ENCODE results near the gene ERN2. TPM values are rescaled to one million over a fixed set of nuclear protein-coding genes. Genes with fewer than 3 reads are reported as not detected.

ERN2 gene
- 0.03 TPM in 1 of 5 replicates, not detected in the others for total RNA-seq (2022; extraction: Qiagen RNA extraction; ENCODE audit: low read depth)

DNA sequence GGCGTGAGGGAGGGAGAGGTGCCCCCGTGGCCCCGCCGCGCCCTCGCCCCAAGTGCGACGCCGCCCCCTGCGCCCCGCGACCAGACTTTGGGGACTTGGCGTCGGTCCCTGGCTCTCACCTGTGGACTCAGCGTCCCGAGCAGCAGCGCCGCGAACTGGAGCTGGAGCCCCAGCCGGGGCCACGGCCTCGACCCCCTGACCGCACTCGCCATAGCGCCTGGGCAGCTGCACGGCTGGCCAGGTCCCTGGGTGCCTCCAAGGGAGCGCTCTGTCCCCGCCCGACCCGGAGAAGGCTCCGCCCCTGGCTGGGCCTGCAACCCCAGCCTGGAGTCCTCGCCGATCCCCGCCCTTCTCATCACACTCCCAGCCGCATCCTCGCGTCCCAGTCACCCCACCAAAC is at the start of gene ERN2:
ERN2 (minus strand) TSS at position 247 of the 400 bp plus-strand sequence; CDS start at position 212, 35 bp downstream.

GRCh38 chr16:23754594-23755483 is 41.8 kb upstream of the ERN2 start, which contains the start of gene CHP2:
Gene CHP2, plus strand, starts transcription at chr16:23755026. Its CDS starts 24 bp downstream, at chr16:23755050.

GRCh38 chr16:23678430-23679273 is 34.4 kb downstream of the ERN2 start, which contains the start of gene PLK1:
Gene PLK1, plus strand, starts transcription at chr16:23678889. Its CDS starts 44 bp downstream, at chr16:23678933.

GRCh38 chr16:23640931-23641765 is 71.9 kb downstream of the ERN2 start, which contains the start of the genes DCTN5 and PALB2:
Gene DCTN5, plus strand, starts transcription at chr16:23641466. Its CDS starts 77 bp downstream, at chr16:23641543.
Gene PALB2, minus strand, starts transcription at chr16:23641310. Its CDS starts 153 bp downstream, at chr16:23641157.

Other genes with a start within 250 kb of the ERN2 start
- gene GGA2, start 202.7 kb downstream of the ERN2 start, total RNA-seq (2022; extraction: Qiagen RNA extraction; ENCODE audit: low read depth): 28.1 to 38.1 TPM (median 29.6 TPM) in 5 replicates
- gene EARS2, start 155.9 kb downstream of the ERN2 start, total RNA-seq (2022; extraction: Qiagen RNA extraction; ENCODE audit: low read depth): 28.7 to 33.8 TPM (median 32.8 TPM) in 5 replicates
- 43.6 to 63.2 TPM (median 55.5 TPM) in 5 replicates for gene UBFD1, start 155.5 kb downstream of the ERN2 start, total RNA-seq (2022; extraction: Qiagen RNA extraction; ENCODE audit: low read depth)
- gene NDUFAB1, start 116.9 kb downstream of the ERN2 start, total RNA-seq (2022; extraction: Qiagen RNA extraction; ENCODE audit: low read depth): 164 to 201 TPM (median 184 TPM) in 5 replicates
- 11.0 to 12.6 TPM (median 11.6 TPM) in 5 replicates for gene PALB2, start 71.9 kb downstream of the ERN2 start, total RNA-seq (2022; extraction: Qiagen RNA extraction; ENCODE audit: low read depth)
- gene DCTN5, start 71.8 kb downstream of the ERN2 start, total RNA-seq (2022; extraction: Qiagen RNA extraction; ENCODE audit: low read depth): 70.3 to 75.5 TPM (median 73.9 TPM) in 5 replicates
- gene PLK1, start 34.3 kb downstream of the ERN2 start, total RNA-seq (2022; extraction: Qiagen RNA extraction; ENCODE audit: low read depth): 148 to 177 TPM (median 166 TPM) in 5 replicates
- 0.03 TPM in 1 of 5 replicates, not detected in the others for gene CHP2, start 41.8 kb upstream of the ERN2 start, total RNA-seq (2022; extraction: Qiagen RNA extraction; ENCODE audit: low read depth)
- gene PRKCB, start 122.8 kb upstream of the ERN2 start, total RNA-seq (2022; extraction: Qiagen RNA extraction; ENCODE audit: low read depth): 0.11 to 0.28 TPM (median 0.15 TPM) in 5 replicates